SKM-1 (cell line): ENCODE data around the gene RAB6A.

Experiments used
- DNase-seq: peaks from one replicate; lab custom pipeline; 2025; ENCODE audit not compliant: unreplicated experiment; lab: John Stamatoyannopoulos, UW

Gene RAB6A

DNA sequence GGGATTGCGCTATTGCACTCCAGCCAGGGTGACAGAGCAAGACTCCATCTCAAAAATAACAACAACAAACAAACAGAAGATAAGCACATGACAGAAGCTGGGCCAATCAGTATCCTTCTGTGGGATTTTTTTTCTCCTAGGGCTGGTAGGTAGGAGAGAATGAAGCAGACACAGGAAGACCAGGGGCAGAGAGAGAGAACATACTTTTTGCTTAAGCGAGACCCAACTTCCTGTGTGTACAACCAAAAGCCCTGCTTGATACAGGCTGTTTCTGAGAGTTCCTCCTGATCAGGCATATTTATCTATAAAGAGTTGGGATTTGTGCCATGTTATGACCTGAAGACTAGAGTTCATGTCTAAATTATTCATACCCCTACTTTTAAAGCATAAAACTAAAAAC lies 126.9 kb downstream of the RAB6A start:
- DNase-seq, result no peak

DNA sequence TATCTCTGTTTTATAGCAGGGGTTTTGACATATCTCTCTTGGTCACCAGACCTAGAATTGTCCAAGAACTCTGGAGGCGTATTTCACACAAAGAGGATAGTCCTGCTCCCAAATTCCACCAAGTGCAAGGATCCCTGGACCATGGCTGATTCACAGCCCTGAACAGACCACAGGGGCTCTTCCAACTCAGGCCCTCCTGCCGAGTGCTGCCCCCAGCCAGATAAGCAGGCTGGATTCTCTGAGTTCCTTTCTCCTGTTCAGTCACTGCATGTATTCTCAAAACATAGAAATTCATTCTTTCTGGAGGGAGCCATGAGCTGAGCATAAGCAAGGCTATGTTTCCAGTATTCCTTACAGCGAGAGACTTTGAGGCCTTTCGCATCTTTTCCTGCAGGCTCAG lies 127.9 kb downstream of the RAB6A start:
- DNase-seq, result no peak

DNA sequence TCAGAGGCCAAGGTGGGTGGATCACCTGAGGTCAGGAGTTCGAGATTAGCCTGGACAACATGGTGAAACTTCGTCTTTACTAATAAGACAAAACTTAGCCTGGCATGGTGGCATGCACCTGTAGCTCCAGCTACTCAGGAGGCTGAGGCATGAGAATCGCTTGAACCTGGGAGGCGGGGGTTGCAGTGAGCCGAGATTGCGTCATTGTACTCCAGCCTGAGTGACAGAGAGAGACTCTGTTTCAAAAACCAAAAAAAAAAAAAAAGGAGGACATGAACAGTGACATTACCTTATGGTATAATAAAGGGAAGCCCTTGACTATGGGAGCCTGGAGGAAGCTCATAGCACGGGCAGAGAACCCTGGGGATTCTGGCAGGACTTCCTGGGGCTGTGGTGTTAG lies 131.0 kb downstream of the RAB6A start:
- no peak for DNase-seq

DNA sequence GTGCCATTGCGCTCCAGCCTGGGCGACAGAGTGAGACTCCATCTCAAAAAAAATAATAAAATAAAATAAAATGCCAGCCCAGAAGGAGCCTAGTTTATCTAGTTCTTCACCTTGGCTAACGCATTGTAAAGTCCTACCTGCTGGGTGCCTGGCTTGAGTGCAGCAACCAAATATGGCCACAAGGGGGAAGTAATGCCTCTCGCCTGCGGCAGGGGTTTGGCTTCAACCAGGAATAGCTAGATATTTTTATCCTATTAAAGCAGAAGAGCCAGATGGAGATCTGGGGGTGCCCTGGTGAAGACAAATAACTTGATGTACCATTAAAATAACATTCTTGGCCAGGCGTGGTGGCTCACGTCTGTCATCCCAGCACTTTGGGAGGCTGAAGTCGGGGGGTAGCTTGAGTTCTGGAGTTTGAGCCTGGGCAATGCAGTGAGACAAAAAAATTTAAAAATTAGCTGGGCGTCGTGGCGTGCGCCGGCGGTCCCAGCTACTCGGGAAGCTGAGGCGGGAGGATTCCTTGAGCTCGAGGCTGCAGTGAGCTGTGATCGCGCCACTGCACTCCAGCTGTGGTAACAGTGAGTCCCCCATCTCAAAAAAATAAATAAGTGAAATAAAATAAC lies 135.1 kb downstream of the RAB6A start:
- peak; percentile 66 for DNase-seq
